Ectodermal cell (in vitro differentiated cells): ENCODE results near the gene GLDN.

Experiments
- H3K27ac ChIP-seq: 2 replicates; pipeline ENCODE4 v1.7.0; 2013; ENCODE audit warnings: mild to moderate bottlenecking, low read depth, low read length; ENCODE audit not compliant: insufficient read depth, poor library complexity, severe bottlenecking
- H3K27me3 ChIP-seq: 2 replicates; pipeline ENCODE4 v1.7.0; 2013; ENCODE audit warnings: mild to moderate bottlenecking, low read length; ENCODE audit not compliant: insufficient read depth, control insufficient read depth, poor library complexity, severe bottlenecking
- H3K36me3 ChIP-seq: one replicate; pipeline ENCODE4 v1.7.0; 2013; ENCODE audit warnings: low read length; ENCODE audit not compliant: control insufficient read depth, insufficient read depth
- H3K4me1 ChIP-seq: one replicate; pipeline ENCODE4 v1.7.0; 2013; ENCODE audit warnings: low read length; ENCODE audit not compliant: control insufficient read depth, insufficient read depth
- H3K4me3 ChIP-seq: 2 replicates; pipeline ENCODE4 v1.7.0; 2013; ENCODE audit warnings: low read depth, low read length, control low read depth; ENCODE audit not compliant: insufficient read depth
- H3K9me3 ChIP-seq: 2 replicates; pipeline ENCODE4 v1.7.0; 2013; ENCODE audit warnings: mild to moderate bottlenecking, low read length, moderate library complexity; ENCODE audit not compliant: control insufficient read depth
- WGBS, 2 experiments: methylation state at CpG; one replicate each; pipeline ENCODE4 v1.1.7; 2013; ENCODE audit warnings: missing lambda C conversion rate in 2 of 2; 5-methylcytosine and 5-hydroxymethylcytosine counted together

Gene GLDN

GRCh38 chr15:51368751-51369450 lies 27.4 kb downstream of the GLDN start:
- Histone ChIP-seq H3K36me3 (no peaks in the 10 kb centered on the region), H3K27me3 (no peaks in the 10 kb centered on the region), H3K9me3 (no peaks in the 10 kb centered on the region), H3K27ac (no peak overlapping the region), H3K4me1 (peaks cover 4% of the 10 kb centered on the region), H3K4me3 (no peak overlapping the region)
- 90 to 92% methylated on average over 3 of the region's 3 CpGs for WGBS, 2 experiments

GRCh38 chr15:51369451-51369761 lies 28.0 kb downstream of the GLDN start:
- Histone ChIP-seq H3K4me3 (no peak overlapping the region), H3K9me3 (no peaks in the 10 kb centered on the region), H3K36me3 (no peaks in the 10 kb centered on the region), H3K27ac (no peak overlapping the region), H3K27me3 (no peaks in the 10 kb centered on the region), H3K4me1 (peaks cover 4% of the 10 kb centered on the region)
- WGBS, 2 experiments, result 89% methylated on average over 1 of the region's 1 CpG

GRCh38 chr15:51371266-51371665 lies 29.8 kb downstream of the GLDN start:
- Histone ChIP-seq H3K27me3 (no peaks in the 10 kb centered on the region), H3K4me3 (no peak overlapping the region), H3K9me3 (no peaks in the 10 kb centered on the region), H3K36me3 (no peaks in the 10 kb centered on the region), H3K27ac (no peak overlapping the region), H3K4me1 (peaks cover 4% of the 10 kb centered on the region)
- 100% methylated on average over 1 of the region's 1 CpG; no CpG with 5 or more reads in 1 of the 2 experiments for WGBS, 2 experiments

GRCh38 chr15:51374131-51374530 lies 32.7 kb downstream of the GLDN start:
- no peaks in the 10 kb centered on the region for H3K9me3 ChIP-seq
- H3K36me3 ChIP-seq, result no peaks in the 10 kb centered on the region
- no peak overlapping the region for H3K4me3 ChIP-seq
- H3K4me1 ChIP-seq, result no peaks in the 10 kb centered on the region
- H3K27ac ChIP-seq, result no peak overlapping the region
- no peaks in the 10 kb centered on the region for H3K27me3 ChIP-seq

GRCh38 chr15:51375966-51376640 lies 34.6 kb downstream of the GLDN start:
- H3K36me3 ChIP-seq, result no peaks in the 10 kb centered on the region
- H3K27me3 ChIP-seq, result no peaks in the 10 kb centered on the region
- H3K9me3 ChIP-seq, result no peaks in the 10 kb centered on the region
- H3K4me1 ChIP-seq, result no peaks in the 10 kb centered on the region
- 94 to 100% methylated on average over 2 to 3 of the region's 3 CpGs for WGBS, 2 experiments
- no peak overlapping the region for H3K27ac ChIP-seq
- no peak overlapping the region for H3K4me3 ChIP-seq

- no peak overlapping the region for H3K27ac ChIP-seq
- H3K9me3 ChIP-seq, result no peaks in the 10 kb centered on the region
- H3K4me3 ChIP-seq, result no peak overlapping the region
- H3K27me3 ChIP-seq, result no peaks in the 10 kb centered on the region
- H3K4me1 ChIP-seq, result no peaks in the 10 kb centered on the region
- 94 to 95% methylated on average over 15 of the region's 15 CpGs for WGBS, 2 experiments
- no peaks in the 10 kb centered on the region for H3K36me3 ChIP-seq
Measured at GRCh38 chr15:51377038-51377786, 35.8 kb downstream of the GLDN start.

GRCh38 chr15:51378406-51378805 lies 37.0 kb downstream of the GLDN start:
- Histone ChIP-seq H3K36me3 (no peaks in the 10 kb centered on the region), H3K27me3 (no peaks in the 10 kb centered on the region), H3K27ac (no peak overlapping the region), H3K4me3 (no peak overlapping the region), H3K9me3 (no peaks in the 10 kb centered on the region), H3K4me1 (no peaks in the 10 kb centered on the region)
- WGBS, 2 experiments, result 96 to 97% methylated on average over 4 of the region's 4 CpGs

GRCh38 chr15:51379390-51379789 lies 37.9 kb downstream of the GLDN start:
- Histone ChIP-seq H3K36me3 (no peaks in the 10 kb centered on the region), H3K4me1 (no peaks in the 10 kb centered on the region), H3K27ac (no peak overlapping the region), H3K4me3 (no peak overlapping the region), H3K9me3 (no peaks in the 10 kb centered on the region), H3K27me3 (no peaks in the 10 kb centered on the region)
- WGBS, 2 experiments, result 91 to 97% methylated on average over 4 of the region's 4 CpGs

GRCh38 chr15:51380999-51381806 lies 39.7 kb downstream of the GLDN start:
- Histone ChIP-seq H3K4me1 (no peaks in the 10 kb centered on the region), H3K9me3 (no peaks in the 10 kb centered on the region), H3K4me3 (no peak overlapping the region), H3K27ac (no peak overlapping the region), H3K27me3 (no peaks in the 10 kb centered on the region), H3K36me3 (no peaks in the 10 kb centered on the region)
- 33 to 34% methylated on average over 14 of the region's 14 CpGs for WGBS, 2 experiments

- Histone ChIP-seq H3K27ac (no peak overlapping the region), H3K36me3 (no peaks in the 10 kb centered on the region), H3K27me3 (no peaks in the 10 kb centered on the region), H3K9me3 (no peaks in the 10 kb centered on the region), H3K4me1 (no peaks in the 10 kb centered on the region), H3K4me3 (no peak overlapping the region)
- 46 to 48% methylated on average over 4 of the region's 4 CpGs for WGBS, 2 experiments
Measured at GRCh38 chr15:51382787-51383186, 41.3 kb downstream of the GLDN start.
